HL-60 (cell line): Measurements from ENCODE around the gene MEMO1.

ENCODE experiments used
- POLR2AphosphoS5 ChIP-seq: IDR thresholded peaks from 2 replicates; pipeline ENCODE4 v1.6.1; 2012; ENCODE audit warnings: low read depth
- REST ChIP-seq: IDR thresholded peaks from 2 replicates; pipeline ENCODE4 v1.6.1; 2012; ENCODE audit warnings: low read depth; ENCODE audit not compliant: insufficient replicate concordance
- SPI1 ChIP-seq: IDR thresholded peaks from 2 replicates; pipeline ENCODE4 v1.6.1; 2012; ENCODE audit warnings: low read depth, mild to moderate bottlenecking, borderline replicate concordance
- TF ChIP-seq, protein P1 (sequence below): IDR thresholded peaks from one replicate; pipeline ENCODE4 v1.5.1; 2011; ENCODE audit warnings: low read length, control low read depth, inconsistent platforms; ENCODE audit not compliant: insufficient read depth

DNA sequence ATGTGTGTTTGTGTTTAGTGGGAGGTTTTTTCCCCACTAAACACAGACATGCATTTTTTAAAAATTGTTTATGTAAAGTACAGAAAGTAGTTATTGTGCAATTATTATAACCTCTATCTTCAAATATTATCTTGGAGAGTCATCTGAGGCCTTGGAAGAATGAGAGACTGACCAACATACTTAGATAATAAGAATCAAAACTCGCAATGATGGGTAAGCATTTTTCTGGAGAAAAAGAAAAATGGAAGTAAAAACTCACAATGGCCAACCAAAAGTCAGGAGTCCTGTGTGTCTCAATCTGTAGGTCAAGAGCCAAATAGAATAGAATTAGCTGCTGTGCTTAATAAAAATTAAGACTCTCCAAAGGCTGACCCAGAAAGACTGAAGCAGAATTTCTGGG lies 43.0 kb downstream of the MEMO1 start:
- TF ChIP-seq, protein P1, sequence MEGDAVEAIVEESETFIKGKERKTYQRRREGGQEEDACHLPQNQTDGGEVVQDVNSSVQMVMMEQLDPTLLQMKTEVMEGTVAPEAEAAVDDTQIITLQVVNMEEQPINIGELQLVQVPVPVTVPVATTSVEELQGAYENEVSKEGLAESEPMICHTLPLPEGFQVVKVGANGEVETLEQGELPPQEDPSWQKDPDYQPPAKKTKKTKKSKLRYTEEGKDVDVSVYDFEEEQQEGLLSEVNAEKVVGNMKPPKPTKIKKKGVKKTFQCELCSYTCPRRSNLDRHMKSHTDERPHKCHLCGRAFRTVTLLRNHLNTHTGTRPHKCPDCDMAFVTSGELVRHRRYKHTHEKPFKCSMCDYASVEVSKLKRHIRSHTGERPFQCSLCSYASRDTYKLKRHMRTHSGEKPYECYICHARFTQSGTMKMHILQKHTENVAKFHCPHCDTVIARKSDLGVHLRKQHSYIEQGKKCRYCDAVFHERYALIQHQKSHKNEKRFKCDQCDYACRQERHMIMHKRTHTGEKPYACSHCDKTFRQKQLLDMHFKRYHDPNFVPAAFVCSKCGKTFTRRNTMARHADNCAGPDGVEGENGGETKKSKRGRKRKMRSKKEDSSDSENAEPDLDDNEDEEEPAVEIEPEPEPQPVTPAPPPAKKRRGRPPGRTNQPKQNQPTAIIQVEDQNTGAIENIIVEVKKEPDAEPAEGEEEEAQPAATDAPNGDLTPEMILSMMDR: no peak
- no peak for TF ChIP-seq POLR2AphosphoS5
- no peak for TF ChIP-seq REST
- TF ChIP-seq SPI1: no peak
